HEK293 (cell line): ENCODE data around the gene ONECUT1.

Source experiments
- BCL11A ChIP-seq: fragments of 450-650 bp; formaldehyde crosslinking; IDR thresholded peaks from 2 replicates; pipeline ENCODE4 v1.5.1; 2016; ENCODE audit warnings: low read depth, missing biosample characterization, missing genetic modification characterization
- TF ChIP-seq, protein P1 (sequence below): fragments of 450-650 bp; formaldehyde crosslinking; IDR thresholded peaks from 2 replicates; pipeline ENCODE4 v1.5.1; 2016; ENCODE audit warnings: missing biosample characterization, missing genetic modification characterization

DNA sequence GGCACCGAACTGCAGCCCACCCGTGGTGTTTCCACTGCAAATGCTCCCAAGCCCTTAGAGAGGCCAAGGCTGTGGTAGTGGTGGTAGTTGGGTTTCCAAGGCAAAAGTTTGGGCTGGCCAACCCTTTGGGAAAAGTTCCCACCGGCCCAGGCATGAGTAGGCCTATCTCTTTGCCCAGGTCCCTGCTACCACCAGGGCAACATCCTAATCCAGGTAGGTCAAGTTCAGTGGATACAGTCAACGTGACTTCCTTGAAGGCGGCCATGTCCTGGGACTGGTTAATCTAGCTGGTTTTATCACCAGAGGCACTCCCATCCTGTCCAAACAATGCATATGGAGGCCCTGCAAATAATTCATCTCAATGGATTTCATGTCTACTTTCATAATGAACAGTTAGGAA, 1.6 kb upstream of the ONECUT1 start:
- no peak for TF ChIP-seq BCL11A (tag by site-specific recombination)
- TF ChIP-seq, protein P1, sequence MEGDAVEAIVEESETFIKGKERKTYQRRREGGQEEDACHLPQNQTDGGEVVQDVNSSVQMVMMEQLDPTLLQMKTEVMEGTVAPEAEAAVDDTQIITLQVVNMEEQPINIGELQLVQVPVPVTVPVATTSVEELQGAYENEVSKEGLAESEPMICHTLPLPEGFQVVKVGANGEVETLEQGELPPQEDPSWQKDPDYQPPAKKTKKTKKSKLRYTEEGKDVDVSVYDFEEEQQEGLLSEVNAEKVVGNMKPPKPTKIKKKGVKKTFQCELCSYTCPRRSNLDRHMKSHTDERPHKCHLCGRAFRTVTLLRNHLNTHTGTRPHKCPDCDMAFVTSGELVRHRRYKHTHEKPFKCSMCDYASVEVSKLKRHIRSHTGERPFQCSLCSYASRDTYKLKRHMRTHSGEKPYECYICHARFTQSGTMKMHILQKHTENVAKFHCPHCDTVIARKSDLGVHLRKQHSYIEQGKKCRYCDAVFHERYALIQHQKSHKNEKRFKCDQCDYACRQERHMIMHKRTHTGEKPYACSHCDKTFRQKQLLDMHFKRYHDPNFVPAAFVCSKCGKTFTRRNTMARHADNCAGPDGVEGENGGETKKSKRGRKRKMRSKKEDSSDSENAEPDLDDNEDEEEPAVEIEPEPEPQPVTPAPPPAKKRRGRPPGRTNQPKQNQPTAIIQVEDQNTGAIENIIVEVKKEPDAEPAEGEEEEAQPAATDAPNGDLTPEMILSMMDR (tag by site-specific recombination) = no peak
